DND-41 (cell line): ENCODE data around the gene USP32.

Experiments used
- ATAC-seq: fragments of 200-7000 bp; cut with Tn5 transposase; 3 replicates; pipeline ENCODE4 v1.9.1; 2021; ENCODE audit warnings: low read depth; ENCODE audit not compliant: insufficient read depth
- DNase-seq: peaks from one replicate; pipeline ENCODE4 v3.0.0-alpha.2; 2020
- H2AFZ ChIP-seq: 2 replicates; pipeline ENCODE4 v1.6.0; 2012; ENCODE audit warnings: low read depth, low read length
- H3K27ac ChIP-seq: 2 replicates; pipeline ENCODE4 v1.5.1; 2012; ENCODE audit warnings: low read length, inconsistent platforms
- H3K27me3 ChIP-seq: fragments of 200-600 bp; sonication (generic); 2 replicates; pipeline ENCODE4 v1.6.0; 2012; ENCODE audit warnings: low read length, mild to moderate bottlenecking, inconsistent platforms; ENCODE audit not compliant: insufficient read depth, poor library complexity
- H3K36me3 ChIP-seq: 2 replicates; pipeline ENCODE4 v1.5.1; 2012; ENCODE audit warnings: low read length, inconsistent platforms; ENCODE audit not compliant: insufficient read depth
- H3K4me1 ChIP-seq: 2 replicates; pipeline ENCODE4 v1.5.1; 2012; ENCODE audit warnings: mild to moderate bottlenecking, low read length; ENCODE audit not compliant: insufficient read depth
- H3K4me2 ChIP-seq: 2 replicates; pipeline ENCODE4 v1.6.0; 2012; ENCODE audit warnings: mild to moderate bottlenecking, moderate library complexity, low read length, inconsistent platforms; ENCODE audit not compliant: insufficient read depth
- H3K4me3 ChIP-seq, 2 experiments: fragments of 200-600 bp in 1 of 2; shearing (Covaris generic) in 1 of 2; 2 replicates each; pipeline ENCODE4 v1.5.1; 2012 to 2016; ENCODE audit warnings: inconsistent platforms in 2 of 2, low read length in 2 of 2, mild to moderate bottlenecking in 2 of 2, low read depth in 1 of 2, moderate library complexity in 1 of 2
- H3K79me2 ChIP-seq: 2 replicates; pipeline ENCODE4 v1.6.0; 2012; ENCODE audit warnings: low read length, inconsistent platforms; ENCODE audit not compliant: insufficient read depth
- H3K9ac ChIP-seq: 2 replicates; pipeline ENCODE4 v1.6.0; 2012; ENCODE audit warnings: low read depth, mild to moderate bottlenecking, inconsistent platforms, low read length, moderate library complexity
- H3K9me3 ChIP-seq: 2 replicates; pipeline ENCODE4 v1.5.1; 2012; ENCODE audit warnings: low read length, moderate library complexity, mild to moderate bottlenecking, inconsistent platforms; ENCODE audit not compliant: insufficient read depth, severe bottlenecking
- H4K20me1 ChIP-seq: 2 replicates; pipeline ENCODE4 v1.6.0; 2012; ENCODE audit warnings: low read length; ENCODE audit not compliant: insufficient read depth
- EZH2 ChIP-seq: IDR thresholded peaks from 3 replicates; pipeline ENCODE4 v1.6.1; 2012; ENCODE audit warnings: borderline replicate concordance, low read depth, mild to moderate bottlenecking, moderate library complexity, low read length, inconsistent platforms; ENCODE audit not compliant: severe bottlenecking
- TF ChIP-seq, protein P1 (sequence below): IDR thresholded peaks from 2 replicates; pipeline ENCODE4 v1.5.1; 2012; ENCODE audit warnings: borderline replicate concordance, low read length, moderate library complexity, mild to moderate bottlenecking; ENCODE audit not compliant: poor library complexity, severe bottlenecking; ENCODE audit errors: extremely low read depth

The USP32 gene

DNA sequence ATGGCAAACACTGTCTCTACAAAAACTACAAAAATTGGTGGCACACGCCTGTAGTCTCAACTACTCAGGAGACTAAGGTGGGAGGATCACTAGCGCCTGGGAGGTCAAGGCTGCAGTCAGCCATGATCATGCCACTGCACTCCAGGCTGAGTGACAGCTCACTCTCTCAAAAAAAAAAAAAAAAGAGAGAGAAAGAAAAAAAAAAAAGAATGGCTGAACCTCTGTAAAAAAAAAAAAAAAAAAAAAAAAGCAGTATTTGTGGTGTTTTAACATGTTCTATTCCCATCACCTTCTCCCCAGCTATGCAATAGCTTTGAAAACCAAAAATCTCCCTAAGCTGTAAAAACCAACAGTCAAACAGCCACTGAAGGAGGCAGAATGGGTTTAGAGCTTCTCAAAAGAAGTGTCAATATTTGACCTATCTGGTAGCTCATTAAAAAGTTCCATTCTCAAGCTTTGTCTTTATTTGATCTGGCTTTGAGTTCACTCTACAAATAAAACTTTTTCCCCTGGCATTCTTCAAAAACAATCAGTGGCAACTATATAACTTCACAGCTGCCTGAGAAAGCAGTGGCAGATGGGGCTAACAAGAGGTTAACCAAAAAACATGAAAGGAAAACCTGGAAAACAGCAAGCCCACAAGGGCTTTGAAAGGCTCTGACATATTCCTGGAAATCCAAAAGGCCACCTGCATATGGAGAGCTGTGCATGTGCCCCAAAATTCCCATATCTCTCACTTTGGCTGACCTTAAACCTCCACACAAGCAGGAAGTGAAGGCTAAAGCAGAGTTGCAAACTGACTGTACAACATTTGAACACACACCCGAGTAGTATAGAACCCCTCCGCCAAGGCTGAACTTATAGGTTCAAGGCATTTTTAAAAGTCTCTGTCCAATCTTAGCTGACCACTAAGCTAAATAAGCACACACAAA is 36.0 kb downstream of the USP32 start:
- H3K9ac ChIP-seq, result no peak overlapping the region
- peaks cover 79% of the 10 kb centered on the region for H3K79me2 ChIP-seq
- ATAC-seq (peak; percentile 52; the same call in 2 of the 3 replicates), DNase-seq (peak; percentile 10)
- H3K27ac ChIP-seq, result no peak overlapping the region
- H3K36me3 ChIP-seq, result no peaks in the 10 kb centered on the region
- H3K9me3 ChIP-seq, result no peaks in the 10 kb centered on the region
- no peaks in the 10 kb centered on the region for H3K27me3 ChIP-seq
- TF ChIP-seq EZH2, result no peak
- TF ChIP-seq, protein P1, sequence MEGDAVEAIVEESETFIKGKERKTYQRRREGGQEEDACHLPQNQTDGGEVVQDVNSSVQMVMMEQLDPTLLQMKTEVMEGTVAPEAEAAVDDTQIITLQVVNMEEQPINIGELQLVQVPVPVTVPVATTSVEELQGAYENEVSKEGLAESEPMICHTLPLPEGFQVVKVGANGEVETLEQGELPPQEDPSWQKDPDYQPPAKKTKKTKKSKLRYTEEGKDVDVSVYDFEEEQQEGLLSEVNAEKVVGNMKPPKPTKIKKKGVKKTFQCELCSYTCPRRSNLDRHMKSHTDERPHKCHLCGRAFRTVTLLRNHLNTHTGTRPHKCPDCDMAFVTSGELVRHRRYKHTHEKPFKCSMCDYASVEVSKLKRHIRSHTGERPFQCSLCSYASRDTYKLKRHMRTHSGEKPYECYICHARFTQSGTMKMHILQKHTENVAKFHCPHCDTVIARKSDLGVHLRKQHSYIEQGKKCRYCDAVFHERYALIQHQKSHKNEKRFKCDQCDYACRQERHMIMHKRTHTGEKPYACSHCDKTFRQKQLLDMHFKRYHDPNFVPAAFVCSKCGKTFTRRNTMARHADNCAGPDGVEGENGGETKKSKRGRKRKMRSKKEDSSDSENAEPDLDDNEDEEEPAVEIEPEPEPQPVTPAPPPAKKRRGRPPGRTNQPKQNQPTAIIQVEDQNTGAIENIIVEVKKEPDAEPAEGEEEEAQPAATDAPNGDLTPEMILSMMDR, result no peak
- H3K4me1 ChIP-seq, result peaks cover 6% of the 10 kb centered on the region; the same call in 1 of the 2 replicates
- peaks cover 10% of the 10 kb centered on the region; the same call in 1 of the 2 replicates for H4K20me1 ChIP-seq
- no peak overlapping the region for H2AFZ ChIP-seq
- no peak overlapping the region for H3K4me3 ChIP-seq
- no peak overlapping the region for H3K4me2 ChIP-seq

DNA sequence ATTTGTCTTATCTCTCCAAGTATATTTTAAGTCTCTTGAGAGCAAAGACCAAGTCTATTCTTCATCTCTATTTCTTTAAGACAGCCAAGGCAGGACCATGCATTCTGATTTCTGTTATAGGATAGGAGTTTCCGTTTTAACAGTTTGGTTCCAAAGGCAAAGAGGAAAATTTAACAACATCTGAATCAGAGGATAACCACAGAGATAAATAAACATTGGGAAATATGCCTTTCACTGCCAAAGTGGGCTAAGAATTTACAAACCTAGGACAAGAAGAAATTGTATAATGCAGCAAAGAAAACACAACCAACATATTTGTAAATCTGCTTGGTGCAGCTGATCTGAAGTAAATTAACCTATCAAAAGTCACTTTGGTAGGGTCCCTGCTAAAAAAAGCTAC is 37.7 kb downstream of the USP32 start:
- peaks cover 10% of the 10 kb centered on the region; the same call in 1 of the 2 replicates for H4K20me1 ChIP-seq
- no peaks in the 10 kb centered on the region for H3K27me3 ChIP-seq
- no peak for DNase-seq
- peaks cover 87% of the 10 kb centered on the region for H3K79me2 ChIP-seq
- H3K4me3 ChIP-seq, result no peak overlapping the region
- ATAC-seq, result no peak
- H3K9ac ChIP-seq, result no peak overlapping the region
- no peak overlapping the region for H2AFZ ChIP-seq
- H3K27ac ChIP-seq, result no peak overlapping the region
- H3K4me2 ChIP-seq, result no peak overlapping the region
- H3K9me3 ChIP-seq, result no peaks in the 10 kb centered on the region
- TF ChIP-seq, protein P1, result no peak
- TF ChIP-seq EZH2, result no peak
- no peaks in the 10 kb centered on the region for H3K36me3 ChIP-seq
- peaks cover 6% of the 10 kb centered on the region; the same call in 1 of the 2 replicates for H3K4me1 ChIP-seq

DNA sequence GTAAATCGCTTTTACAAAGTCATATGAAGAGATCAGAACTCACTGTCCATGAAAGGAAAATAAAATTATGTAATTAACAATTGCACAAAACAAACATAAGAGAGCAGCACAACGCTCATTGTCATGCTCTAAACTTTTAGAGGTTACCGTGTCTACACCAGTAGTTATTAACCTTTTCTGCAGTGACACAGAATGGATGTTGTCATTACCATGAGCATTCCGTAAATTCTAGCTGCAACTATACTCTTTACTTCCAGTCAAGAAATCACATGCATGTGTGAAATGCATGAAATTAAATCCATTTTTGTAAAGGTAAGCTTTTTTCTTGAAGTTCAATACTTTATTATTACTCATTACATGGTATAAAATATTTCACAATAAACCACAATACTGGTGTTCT is 38.2 kb downstream of the USP32 start:
- Histone ChIP-seq H3K36me3 (no peaks in the 10 kb centered on the region), H3K9ac (no peak overlapping the region), H3K4me3 (no peak overlapping the region), H3K4me2 (no peak overlapping the region), H3K4me1 (peaks cover 6% of the 10 kb centered on the region; the same call in 1 of the 2 replicates), H3K27ac (no peak overlapping the region), H3K27me3 (no peaks in the 10 kb centered on the region), H4K20me1 (peaks cover 10% of the 10 kb centered on the region; the same call in 1 of the 2 replicates), H3K79me2 (peaks cover 87% of the 10 kb centered on the region), H3K9me3 (no peaks in the 10 kb centered on the region), H2AFZ (no peak overlapping the region)
- ATAC-seq (no peak), DNase-seq (no peak)
- no peak for TF ChIP-seq EZH2
- TF ChIP-seq, protein P1, result no peak
